Neural crest cell (in vitro differentiated cells): ENCODE results near the gene SVIL. TPM values are rescaled to one million over a fixed set of nuclear protein-coding genes. Genes with fewer than 3 reads are reported as not detected.

Experiments used
- DNase-seq: peaks from one replicate; pipeline ENCODE4 v3.0.0; 2021; ENCODE audit warnings: low read depth, mixed read lengths, low spot score
- H3K27ac Mint-ChIP-seq: one replicate; pipeline ENCODE4 v1.8.0; 2021; ENCODE audit warnings: mild to moderate bottlenecking, mixed read lengths; ENCODE audit not compliant: unreplicated experiment
- H3K27me3 Mint-ChIP-seq: 2 replicates; pipeline ENCODE4 v1.8.0; 2021; ENCODE audit warnings: low read depth, mild to moderate bottlenecking, mixed read lengths
- H3K36me3 Mint-ChIP-seq: 2 replicates; pipeline ENCODE4 v1.8.0; 2021; ENCODE audit warnings: low read depth, mild to moderate bottlenecking, mixed read lengths
- H3K4me1 Mint-ChIP-seq: 2 replicates; pipeline ENCODE4 v1.8.0; 2021; ENCODE audit warnings: mixed read lengths
- H3K4me3 Mint-ChIP-seq: one replicate; pipeline ENCODE4 v1.8.0; 2021; ENCODE audit warnings: mild to moderate bottlenecking, mixed read lengths
- H3K9me3 Mint-ChIP-seq: 2 replicates; pipeline ENCODE4 v1.8.0; 2021; ENCODE audit warnings: mixed read lengths
- total RNA-seq: library from RNA; stranded (reverse); gene quantifications from 2 replicates; pipeline ENCODE4 v1.2.1, GENCODE V29; 2021
- TF ChIP-seq, protein P1 (sequence below): fragments of 200-600 bp; sonication (generic); conservative IDR thresholded peaks from 2 replicates; pipeline ENCODE4 v1.5.0; 2021; ENCODE audit warnings: antibody characterized with exemption, mild to moderate bottlenecking

The SVIL gene
- total RNA-seq, 1 donor from 2014 or later, result 57.5 TPM

DNA sequence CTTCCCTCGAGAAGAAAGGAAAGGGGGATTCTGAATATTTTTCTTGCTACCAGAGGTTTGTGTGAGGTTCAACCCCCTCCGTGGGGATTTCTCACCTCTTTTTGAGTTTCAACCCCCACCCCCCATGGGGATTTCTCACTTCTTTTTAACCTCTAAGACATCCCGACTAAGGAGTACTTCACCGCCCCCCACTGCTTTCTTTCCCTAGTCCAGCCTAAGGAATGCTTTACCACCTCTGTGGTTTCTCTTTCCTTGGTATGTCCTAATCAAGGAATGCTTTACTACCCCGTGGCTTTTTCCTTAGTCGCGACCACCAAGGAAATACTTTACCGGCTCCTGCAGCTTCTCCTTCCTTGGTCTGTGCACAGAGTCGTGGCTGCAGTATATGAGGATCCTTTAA lies 196.5 kb downstream of the SVIL start:
- TF ChIP-seq, protein P1, sequence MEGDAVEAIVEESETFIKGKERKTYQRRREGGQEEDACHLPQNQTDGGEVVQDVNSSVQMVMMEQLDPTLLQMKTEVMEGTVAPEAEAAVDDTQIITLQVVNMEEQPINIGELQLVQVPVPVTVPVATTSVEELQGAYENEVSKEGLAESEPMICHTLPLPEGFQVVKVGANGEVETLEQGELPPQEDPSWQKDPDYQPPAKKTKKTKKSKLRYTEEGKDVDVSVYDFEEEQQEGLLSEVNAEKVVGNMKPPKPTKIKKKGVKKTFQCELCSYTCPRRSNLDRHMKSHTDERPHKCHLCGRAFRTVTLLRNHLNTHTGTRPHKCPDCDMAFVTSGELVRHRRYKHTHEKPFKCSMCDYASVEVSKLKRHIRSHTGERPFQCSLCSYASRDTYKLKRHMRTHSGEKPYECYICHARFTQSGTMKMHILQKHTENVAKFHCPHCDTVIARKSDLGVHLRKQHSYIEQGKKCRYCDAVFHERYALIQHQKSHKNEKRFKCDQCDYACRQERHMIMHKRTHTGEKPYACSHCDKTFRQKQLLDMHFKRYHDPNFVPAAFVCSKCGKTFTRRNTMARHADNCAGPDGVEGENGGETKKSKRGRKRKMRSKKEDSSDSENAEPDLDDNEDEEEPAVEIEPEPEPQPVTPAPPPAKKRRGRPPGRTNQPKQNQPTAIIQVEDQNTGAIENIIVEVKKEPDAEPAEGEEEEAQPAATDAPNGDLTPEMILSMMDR, result no peak
- Mint-ChIP-seq H3K36me3 (peaks cover 3% of the 10 kb centered on the region), H3K9me3 (peaks cover 3% of the 10 kb centered on the region), H3K4me1 (peaks cover 7% of the 10 kb centered on the region), H3K4me3 (peak overlapping the region; percentile 56), H3K27ac (no peak overlapping the region), H3K27me3 (peaks cover 19% of the 10 kb centered on the region)
- DNase-seq, result no peak

DNA sequence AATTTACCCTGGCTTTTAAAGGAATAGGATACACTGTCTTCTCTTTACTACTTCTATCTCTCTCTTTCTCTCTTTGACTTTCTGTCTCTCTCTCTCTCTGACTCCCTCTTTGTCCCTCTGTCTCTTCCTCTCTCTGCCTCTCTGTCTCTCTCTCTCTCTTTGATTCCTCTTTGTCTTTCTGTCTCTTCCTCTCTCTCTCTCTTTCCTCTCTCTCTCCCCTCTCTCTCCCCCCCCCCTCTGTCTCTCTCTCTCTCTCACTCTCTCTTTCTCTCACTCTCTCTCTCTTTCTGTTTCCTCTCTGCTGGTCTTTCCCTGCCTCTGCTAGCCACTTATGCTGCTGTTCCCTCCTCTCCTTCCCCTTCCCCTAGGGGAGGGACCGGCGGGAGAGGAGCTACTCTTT lies 196.9 kb downstream of the SVIL start:
- H3K9me3 Mint-ChIP-seq, result peaks cover 3% of the 10 kb centered on the region
- peak overlapping the region; percentile 56 for H3K4me3 Mint-ChIP-seq
- TF ChIP-seq, protein P1, result no peak
- peaks cover 3% of the 10 kb centered on the region for H3K36me3 Mint-ChIP-seq
- peaks cover 19% of the 10 kb centered on the region for H3K27me3 Mint-ChIP-seq
- H3K4me1 Mint-ChIP-seq, result peaks cover 7% of the 10 kb centered on the region
- no peak for DNase-seq
- H3K27ac Mint-ChIP-seq, result no peak overlapping the region

DNA sequence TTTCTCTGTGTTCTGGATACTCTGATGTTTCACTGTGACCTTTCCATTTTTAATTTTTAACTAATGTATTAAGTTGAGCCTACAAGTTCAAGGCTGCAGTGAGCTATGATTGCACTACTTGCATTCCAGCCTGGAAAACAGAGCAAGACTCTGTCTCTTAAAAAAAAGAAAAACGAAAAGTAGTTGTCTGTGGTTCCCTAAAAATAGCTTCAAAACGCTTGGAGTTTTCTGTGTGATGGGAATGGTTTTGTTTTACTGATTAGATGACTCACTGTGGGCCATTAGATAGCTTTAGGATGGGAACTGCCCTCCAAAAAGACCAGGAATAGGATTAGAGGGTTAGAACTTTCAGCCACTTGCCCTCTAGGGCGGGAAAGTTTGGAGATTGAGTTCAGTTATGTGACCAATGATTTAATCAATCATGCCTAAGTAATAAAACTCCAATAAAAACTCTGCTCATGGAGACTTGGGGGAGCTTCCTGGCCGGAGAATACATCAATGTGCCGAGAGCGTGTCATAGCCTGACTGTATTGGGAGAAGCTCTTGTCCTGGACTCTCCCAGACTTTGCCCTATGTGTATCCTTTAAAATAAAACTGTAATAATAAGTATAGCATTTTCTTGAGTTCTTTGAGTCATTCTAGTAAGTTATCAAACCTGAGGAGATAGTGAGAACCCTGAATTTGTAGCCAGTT lies 198.8 kb downstream of the SVIL start:
- Mint-ChIP-seq H3K27ac (no peak overlapping the region), H3K9me3 (peaks cover 3% of the 10 kb centered on the region), H3K4me3 (no peak overlapping the region), H3K27me3 (peaks cover 19% of the 10 kb centered on the region), H3K36me3 (peaks cover 3% of the 10 kb centered on the region), H3K4me1 (peaks cover 7% of the 10 kb centered on the region)
- TF ChIP-seq, protein P1, result no peak
- DNase-seq, result no peak

DNA sequence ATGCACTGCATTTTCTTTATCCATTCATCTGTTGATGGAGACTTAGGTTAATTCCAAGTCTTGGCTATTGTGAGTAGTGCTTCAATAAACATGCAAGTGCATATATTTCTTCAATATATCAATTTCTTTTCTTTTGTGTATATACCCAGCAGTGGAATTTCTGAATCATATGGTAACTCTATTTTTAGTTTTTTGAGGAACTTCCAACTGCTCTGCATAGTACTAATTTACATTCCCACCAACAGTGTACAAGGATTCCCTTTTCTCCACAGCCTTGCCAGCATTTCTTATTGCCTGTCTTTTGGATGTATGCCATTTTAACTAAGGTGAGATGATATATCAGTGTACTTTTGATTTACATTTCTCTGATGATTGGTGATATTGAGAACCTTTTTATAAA lies 200.7 kb downstream of the SVIL start:
- H3K27ac Mint-ChIP-seq, result no peak overlapping the region

DNA sequence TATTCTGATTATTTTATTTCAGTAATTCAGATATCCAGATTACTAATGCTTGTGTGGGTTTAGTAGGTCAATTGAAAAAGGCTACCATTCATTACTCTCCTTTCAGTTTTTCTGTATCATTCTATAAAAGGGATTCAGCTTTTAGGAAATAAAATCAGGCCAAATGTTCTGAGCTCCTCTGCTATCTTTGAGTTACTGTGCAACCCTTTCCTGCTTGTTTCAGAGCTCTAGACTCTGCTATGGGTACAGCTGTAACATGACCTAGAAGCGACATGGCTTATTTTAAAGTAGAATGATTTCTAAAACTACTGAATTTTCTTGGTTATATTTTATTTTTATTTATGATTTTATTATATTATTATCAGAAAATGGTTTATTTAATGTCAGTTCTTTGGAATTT lies 203.1 kb downstream of the SVIL start:
- H3K4me3 Mint-ChIP-seq, result no peak overlapping the region
- H3K27ac Mint-ChIP-seq, result no peak overlapping the region
- TF ChIP-seq, protein P1, result no peak
- peaks cover 9% of the 10 kb centered on the region for H3K27me3 Mint-ChIP-seq
- H3K36me3 Mint-ChIP-seq, result no peaks in the 10 kb centered on the region
- DNase-seq, result no peak
- no peaks in the 10 kb centered on the region for H3K9me3 Mint-ChIP-seq
- no peaks in the 10 kb centered on the region for H3K4me1 Mint-ChIP-seq

More for the DNA sequence above, 200.7 kb downstream of the SVIL start:
- no peak overlapping the region for H3K4me3 Mint-ChIP-seq
- peaks cover 3% of the 10 kb centered on the region for H3K36me3 Mint-ChIP-seq
- H3K27me3 Mint-ChIP-seq, result peaks cover 18% of the 10 kb centered on the region
- DNase-seq, result no peak
- peaks cover 3% of the 10 kb centered on the region for H3K9me3 Mint-ChIP-seq
- TF ChIP-seq, protein P1, result no peak
- peaks cover 7% of the 10 kb centered on the region for H3K4me1 Mint-ChIP-seq
